ENCODE data around the gene OR2L5.

OR2L5 gene

GRCh38 chr1:248013229-248013710 lies at the start of gene OR2L5:
Gene OR2L5 (plus strand): TSS chr1:248013660. CDS start chr1:248021948, 8,288 bp downstream.
- no peak for DNase-seq

DNA sequence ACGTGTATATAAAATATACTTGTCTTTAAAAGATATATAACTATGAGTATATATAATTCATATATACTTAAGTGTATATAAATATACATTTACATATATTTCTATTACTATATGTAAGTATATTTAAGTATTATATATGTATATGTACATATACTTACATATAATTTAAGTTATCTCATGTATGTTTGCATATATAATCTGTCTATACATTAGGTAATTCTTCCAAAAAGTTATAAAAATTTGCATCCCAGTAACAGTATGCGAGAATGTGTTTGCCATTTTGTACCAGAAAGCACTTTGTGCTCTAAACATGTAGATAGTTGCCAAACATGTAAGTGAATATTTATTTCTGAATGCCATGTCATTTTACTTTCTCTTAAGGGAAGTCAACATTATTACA lies 48.5 kb upstream of the OR2L5 start, which contains the start of gene OR2AK2:
Gene OR2AK2 (plus strand): TSS at position 301 of the 400 bp plus-strand sequence. CDS start 144 bp downstream, outside the sequence.
- no peak for DNase-seq

GRCh38 chr1:247966532-247967204 lies 46.8 kb upstream of the OR2L5 start:
- DNase-seq: no peak

- DNase-seq: no peak
Observed at GRCh38 chr1:247992986-247993385, 20.5 kb upstream of the OR2L5 start.

- no peak for DNase-seq
Observed at GRCh38 chr1:247998811-247999210, 14.6 kb upstream of the OR2L5 start.

DNA sequence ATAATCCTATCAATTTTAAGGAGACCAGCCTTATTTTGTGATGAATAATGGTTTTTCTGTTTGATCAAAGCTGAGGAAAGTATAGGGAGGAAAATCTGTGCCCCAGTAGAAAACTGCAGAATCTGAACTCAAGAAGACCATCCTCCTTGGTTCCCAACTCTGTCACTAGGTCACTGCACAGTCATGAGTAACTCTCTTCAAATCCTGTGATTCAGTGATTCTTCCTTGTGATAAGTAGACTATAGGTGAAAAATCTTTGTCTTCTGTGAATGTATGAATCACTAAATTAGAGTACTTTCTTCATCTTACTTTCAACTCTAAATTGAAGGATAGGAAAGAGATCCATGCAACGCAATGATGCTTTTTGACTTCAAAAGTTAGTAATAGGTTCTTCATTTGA lies 13.3 kb upstream of the OR2L5 start:
- no peak for DNase-seq

- DNase-seq: no peak
Observed at GRCh38 chr1:248007778-248008177, 5.7 kb upstream of the OR2L5 start.

- DNase-seq: no peak
Observed at GRCh38 chr1:248009681-248010080, 3.8 kb upstream of the OR2L5 start.

- no peak for DNase-seq
Observed at GRCh38 chr1:248015803-248016202, 2.3 kb downstream of the OR2L5 start.

DNA sequence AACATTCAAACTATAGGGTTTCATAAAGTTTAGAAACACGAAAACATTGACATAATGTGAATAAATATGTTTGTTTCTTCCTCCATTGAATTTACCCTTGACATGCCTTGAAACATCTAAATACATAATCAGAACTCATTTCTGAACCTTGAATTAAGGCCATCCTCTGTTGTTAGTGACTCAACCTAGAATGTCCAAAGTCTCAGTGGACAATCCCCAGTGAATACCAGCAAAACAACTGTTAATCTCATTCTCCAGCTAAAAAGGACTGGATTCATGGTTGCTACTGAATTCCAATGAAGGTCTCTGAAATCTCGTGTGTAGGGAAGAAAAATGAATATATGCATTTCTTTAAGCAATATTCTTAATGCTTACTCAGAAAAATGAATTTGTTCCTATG lies 16.3 kb downstream of the OR2L5 start, which contains the start of gene OR2L2:
Gene OR2L2 (plus strand): TSS at position 301 of the 400 bp plus-strand sequence. CDS start 8,198 bp downstream, outside the sequence.
- DNase-seq: no peak

DNA sequence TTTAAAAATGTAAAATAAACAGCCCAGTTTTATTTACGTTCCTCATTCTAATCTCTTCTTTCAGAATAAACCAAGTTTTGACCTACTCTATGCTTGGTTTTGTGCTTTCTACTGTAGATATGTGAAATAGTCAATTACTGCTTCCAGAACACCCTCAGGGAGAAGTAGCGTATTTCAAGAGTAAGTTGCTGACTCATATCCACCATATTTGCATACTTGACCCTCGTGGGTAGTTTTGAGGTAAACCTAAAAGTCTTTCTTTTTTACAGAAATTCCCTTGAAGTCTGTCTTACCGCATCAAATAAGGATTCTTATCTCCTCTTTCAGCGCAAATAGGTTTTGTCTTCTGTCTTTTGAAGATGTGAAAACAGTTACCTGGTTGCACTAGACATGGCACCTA lies 31.7 kb downstream of the OR2L5 start:
- DNase-seq: no peak

GRCh38 chr1:248046536-248046935 lies 33.1 kb downstream of the OR2L5 start, which contains the start of gene OR2L3:
Gene OR2L3 (plus strand): TSS chr1:248046836. CDS start chr1:248060682, 13,846 bp downstream.
- no peak for DNase-seq

DNA sequence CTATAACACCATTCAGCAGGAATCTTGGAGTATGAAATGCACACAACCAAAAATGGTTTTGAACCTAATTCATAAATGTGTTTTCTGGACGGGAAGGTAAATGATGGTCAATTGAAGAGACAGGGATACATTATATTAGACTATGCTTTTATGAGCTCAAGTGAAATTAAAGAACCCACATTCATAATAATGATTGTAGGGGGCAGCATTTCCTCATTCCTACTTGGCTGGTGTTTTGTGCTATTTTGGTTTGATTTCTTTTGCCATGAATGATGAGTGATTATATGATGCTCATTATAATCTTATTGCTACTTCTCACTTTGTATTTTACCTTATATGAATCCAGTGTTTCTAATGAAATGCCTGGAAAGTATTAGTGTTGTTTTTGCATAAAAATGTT lies 33.5 kb downstream of the OR2L5 start:
- DNase-seq: no peak

GRCh38 chr1:248054671-248055070 lies 41.2 kb downstream of the OR2L5 start:
- no peak for DNase-seq

DNA sequence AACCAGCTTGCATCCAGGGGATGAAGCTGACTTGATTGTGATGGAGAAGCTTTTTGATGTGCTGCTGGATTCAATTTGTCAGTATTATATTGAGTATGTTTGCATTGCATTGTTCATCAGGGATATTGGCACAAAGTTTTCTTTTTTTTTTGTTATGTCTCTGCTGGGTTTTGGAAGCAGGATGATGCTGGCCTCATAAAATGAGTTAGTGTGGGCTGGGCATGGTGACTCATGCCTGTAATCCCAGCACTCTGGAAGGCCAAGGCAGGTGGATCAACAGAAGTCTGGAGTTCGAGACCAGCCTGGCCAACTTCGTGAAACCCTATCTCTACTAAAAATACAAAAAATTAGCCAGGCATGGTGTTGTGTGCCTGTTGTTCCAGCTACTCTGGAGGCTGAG lies 41.8 kb downstream of the OR2L5 start:
- DNase-seq: no peak

- no peak for DNase-seq
Observed at GRCh38 chr1:248065071-248065470, 51.6 kb downstream of the OR2L5 start.

GRCh38 chr1:248065604-248066003 lies 52.1 kb downstream of the OR2L5 start:
- DNase-seq: no peak

Measured in stimulated activated CD4-positive, alpha-beta T cell treated with anti-CD3 and anti-CD28 coated beads, Interleukin-2, amount 100 ng/mL, for 24 hours (primary cell).